Measurements from ENCODE around the gene ITM2C. TPM values are rescaled to one million over a fixed set of nuclear protein-coding genes. Genes with fewer than 3 reads are reported as not detected.

Gene ITM2C
- polyA plus RNA-seq, 1 donor (not counting 4 experiments of a cell fraction or from before 2014, with no cell fraction given): 55.0 TPM

GRCh38 chr2:230909841-230910545 lies 45.3 kb downstream of the ITM2C start:
- H3K27ac ChIP-seq (ENCODE audit: control insufficient read depth, insufficient read depth, low read length): no peak overlapping the region
- H3K79me2 ChIP-seq (ENCODE audit: control insufficient read depth, insufficient read depth, low read length): no peaks in the 10 kb centered on the region
- H3K4me1 ChIP-seq (ENCODE audit: control insufficient read depth, extremely low read depth, insufficient read depth, low read length): peaks cover 12% of the 10 kb centered on the region
- no peaks in the 10 kb centered on the region for H3K9me1 ChIP-seq (ENCODE audit: control insufficient read depth, extremely low read depth, insufficient read depth, low read length)
- FAIRE-seq: no peak
- no peaks in the 10 kb centered on the region for H3K36me3 ChIP-seq (ENCODE audit: control insufficient read depth in 2 of 2, extremely low read depth in 1 of 2, insufficient read depth in 2 of 2, low read length in 2 of 2)
- H3K4me3 ChIP-seq (ENCODE audit: control insufficient read depth in 2 of 3, extremely low read depth in 1 of 3, insufficient read depth in 2 of 3, low read depth in 1 of 3, low read length in 3 of 3): no peak overlapping the region
- H3K9ac ChIP-seq (ENCODE audit: control insufficient read depth, extremely low read depth, insufficient read depth, low read length): no peak overlapping the region
- TF ChIP-seq EZH2 (IDR thresholded peaks at IDR 0.05; ENCODE audit: low read length) (no peak), CTCF (optimal IDR thresholded peaks at IDR 0.05 in 1 of 3, IDR thresholded peaks at IDR 0.05 in 1 of 3, conservative IDR thresholded peaks at IDR 0.05 in 1 of 3; ENCODE audit: extremely low read depth in 1 of 3, insufficient read depth in 2 of 3, low read length in 3 of 3) (no peak)
- no peak overlapping the region for H3K4me2 ChIP-seq (ENCODE audit: control insufficient read depth, extremely low read depth, insufficient read depth, low read depth, low read length)
- H4K20me1 ChIP-seq (ENCODE audit: control insufficient read depth, extremely low read depth, insufficient read depth, low read length): no peaks in the 10 kb centered on the region
- dilution Hi-C loops (cut with MboI; ENCODE audit: extremely low pct_ligation_motif_present, low sequenced_read_pairs): no loop called here
- no peaks in the 10 kb centered on the region for H3K9me3 ChIP-seq (ENCODE audit: control insufficient read depth, low read depth, low read length)
- no peak overlapping the region for H2AFZ ChIP-seq (ENCODE audit: control insufficient read depth, low read length)
- no peak for DNase-seq (ENCODE audit: low read depth, low spot score)
- H3K27me3 ChIP-seq (ENCODE audit: control insufficient read depth, extremely low read depth, insufficient read depth, low read length): no peaks in the 10 kb centered on the region

GRCh38 chr2:230910546-230911177 lies 45.9 kb downstream of the ITM2C start:
- peaks cover 12% of the 10 kb centered on the region for H3K4me1 ChIP-seq (ENCODE audit: control insufficient read depth, extremely low read depth, insufficient read depth, low read length)
- H3K9me1 ChIP-seq (ENCODE audit: control insufficient read depth, extremely low read depth, insufficient read depth, low read length): no peaks in the 10 kb centered on the region
- no peaks in the 10 kb centered on the region for H3K79me2 ChIP-seq (ENCODE audit: control insufficient read depth, insufficient read depth, low read length)
- H3K9ac ChIP-seq (ENCODE audit: control insufficient read depth, extremely low read depth, insufficient read depth, low read length): no peak overlapping the region
- dilution Hi-C loops (cut with MboI; ENCODE audit: extremely low pct_ligation_motif_present, low sequenced_read_pairs): no loop called here
- DNase-seq (ENCODE audit: low read depth, low spot score) (no peak), FAIRE-seq (no peak)
- no peak overlapping the region for H3K4me2 ChIP-seq (ENCODE audit: control insufficient read depth, extremely low read depth, insufficient read depth, low read depth, low read length)
- H2AFZ ChIP-seq (ENCODE audit: control insufficient read depth, low read length): no peak overlapping the region
- H4K20me1 ChIP-seq (ENCODE audit: control insufficient read depth, extremely low read depth, insufficient read depth, low read length): no peaks in the 10 kb centered on the region
- H3K4me3 ChIP-seq (ENCODE audit: control insufficient read depth in 2 of 3, extremely low read depth in 1 of 3, insufficient read depth in 2 of 3, low read depth in 1 of 3, low read length in 3 of 3): no peak overlapping the region
- no peak overlapping the region for H3K27ac ChIP-seq (ENCODE audit: control insufficient read depth, insufficient read depth, low read length)
- H3K27me3 ChIP-seq (ENCODE audit: control insufficient read depth, extremely low read depth, insufficient read depth, low read length): no peaks in the 10 kb centered on the region
- TF ChIP-seq EZH2 (IDR thresholded peaks at IDR 0.05; ENCODE audit: low read length): no peak
- TF ChIP-seq CTCF (optimal IDR thresholded peaks at IDR 0.05 in 1 of 3, IDR thresholded peaks at IDR 0.05 in 1 of 3, conservative IDR thresholded peaks at IDR 0.05 in 1 of 3; ENCODE audit: extremely low read depth in 1 of 3, insufficient read depth in 2 of 3, low read length in 3 of 3): no peak
- H3K36me3 ChIP-seq (ENCODE audit: control insufficient read depth in 2 of 2, extremely low read depth in 1 of 2, insufficient read depth in 2 of 2, low read length in 2 of 2): no peaks in the 10 kb centered on the region
- no peaks in the 10 kb centered on the region for H3K9me3 ChIP-seq (ENCODE audit: control insufficient read depth, low read depth, low read length)
